ENCODE results near the gene LAMB1.
A peak's percentile ranks its signal among the peaks of the same experiment; 100 is the strongest.

The LAMB1 gene

DNA sequence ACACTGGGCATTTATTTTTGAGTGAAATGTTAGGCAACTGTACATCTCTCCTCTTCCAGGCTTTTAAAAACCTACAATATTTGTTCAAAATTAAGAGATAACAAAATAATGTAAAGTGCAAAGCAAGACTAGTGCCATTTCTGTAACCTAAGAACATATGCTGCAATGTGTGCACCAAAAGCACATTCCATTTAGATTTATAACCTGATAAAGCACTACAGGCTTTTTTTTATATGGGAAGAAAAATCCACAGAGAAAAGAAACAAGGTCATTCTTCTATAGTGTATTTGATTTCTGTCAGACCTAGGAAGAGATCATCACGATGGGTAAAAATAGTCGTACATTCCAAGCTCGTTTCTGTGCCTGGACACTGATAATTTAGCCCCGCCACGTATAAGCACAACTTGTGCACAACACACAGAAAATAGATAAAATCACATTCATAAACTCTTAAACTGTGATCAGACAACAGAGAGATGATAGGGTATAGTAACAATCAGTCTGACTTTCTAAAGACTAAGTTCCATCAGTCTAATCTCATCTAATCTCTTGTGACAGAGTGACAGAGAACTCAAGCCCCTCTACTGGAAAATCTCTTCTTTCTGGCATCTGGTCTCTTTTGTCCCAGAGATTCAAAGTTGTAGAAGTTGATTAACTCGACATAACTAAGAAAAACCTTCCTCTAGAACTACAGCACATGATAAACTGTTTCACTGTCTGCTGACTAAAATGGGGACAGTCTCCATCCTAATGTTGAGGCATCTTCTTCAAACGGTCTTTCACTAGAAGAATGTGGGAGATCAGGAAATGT, 6.7 kb downstream of the LAMB1 start:
- DNase-seq, result no peak

DNA sequence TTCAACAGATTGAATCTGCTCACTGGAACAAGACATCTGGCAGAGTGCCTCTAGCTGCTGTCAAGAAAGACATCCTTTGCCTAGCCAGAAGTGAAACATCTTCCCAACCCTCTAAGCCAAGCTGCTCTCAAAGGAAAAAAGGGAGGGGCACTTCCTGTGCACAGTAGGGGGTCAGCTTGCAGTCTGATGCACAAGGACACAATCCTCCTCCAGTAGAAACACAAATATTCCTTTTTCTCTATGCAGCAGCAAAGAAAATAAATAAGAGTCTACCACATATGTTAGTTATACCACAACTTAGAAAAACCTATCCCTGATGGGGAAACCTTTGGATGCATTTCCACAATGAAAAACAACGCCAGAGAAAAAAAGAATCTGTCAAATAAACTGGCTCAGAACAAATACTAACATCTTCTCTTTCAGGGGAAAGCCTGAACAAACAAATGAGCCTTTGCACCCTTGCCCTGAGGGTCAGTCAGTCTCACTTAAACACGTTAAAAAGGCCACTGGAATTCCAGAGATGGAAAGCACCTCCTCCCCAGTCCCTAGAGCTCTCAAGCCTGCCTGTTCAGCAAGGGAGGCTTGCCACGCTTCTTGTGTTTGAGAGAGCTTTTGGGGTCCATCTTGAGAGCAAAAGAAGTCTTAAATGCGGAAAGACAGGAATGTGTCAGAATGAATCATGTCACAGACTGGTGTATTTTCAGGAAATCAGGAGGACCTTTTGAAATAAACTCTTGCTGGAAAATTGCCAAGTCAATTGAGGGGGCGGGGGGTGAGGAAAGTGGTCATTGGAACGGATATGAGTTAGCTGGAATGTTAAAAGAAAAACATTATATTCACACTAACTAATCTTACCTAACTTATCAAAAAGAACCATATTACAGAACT, 7.5 kb downstream of the LAMB1 start:
- no peak for DNase-seq

DNA sequence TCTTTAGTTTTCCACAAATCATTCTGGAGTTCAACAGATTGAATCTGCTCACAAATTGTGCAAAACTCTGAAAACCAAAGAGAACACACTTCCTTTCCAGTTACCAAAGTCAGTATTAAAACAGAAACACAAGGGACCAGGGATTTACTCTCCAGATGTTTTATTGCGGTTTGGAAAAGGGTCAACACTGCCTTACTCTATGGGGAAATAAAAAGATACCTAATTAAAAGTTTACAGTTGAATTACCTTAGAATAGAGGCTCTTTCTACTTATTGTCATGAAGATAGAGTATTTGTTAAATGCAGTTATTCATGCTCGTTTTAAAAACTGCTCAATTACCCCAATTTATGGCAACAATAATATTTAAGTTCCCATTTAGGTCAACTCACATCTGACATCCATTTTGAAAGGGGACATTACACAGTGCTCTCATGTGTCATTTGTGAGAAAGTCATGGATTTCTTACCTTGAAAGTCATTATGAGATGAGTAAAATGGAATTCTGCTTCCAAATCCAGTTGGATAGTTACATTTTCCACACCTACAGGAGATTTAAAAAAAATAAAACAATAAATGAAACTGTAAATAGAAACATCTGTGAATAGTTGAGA, 8.4 kb downstream of the LAMB1 start:
- DNase-seq, result no peak

DNA sequence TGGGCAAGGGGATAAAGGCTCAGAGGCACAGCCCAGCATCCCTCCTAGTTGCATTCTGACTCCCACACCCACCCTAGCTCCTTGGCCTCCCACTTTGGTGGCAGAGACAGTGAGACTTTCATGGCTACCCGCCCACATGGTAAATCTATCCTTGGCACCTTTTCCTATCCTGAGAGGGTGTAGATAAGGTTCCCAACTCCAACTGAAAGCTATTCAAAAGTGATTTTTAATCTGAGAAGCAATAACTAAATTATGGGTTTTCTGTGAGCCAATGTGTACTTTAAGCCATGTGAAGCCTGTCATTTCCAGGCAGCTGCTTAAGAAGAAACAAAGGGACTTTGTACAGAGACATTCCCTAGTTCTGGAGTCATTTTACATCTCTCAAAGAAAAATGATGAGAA, 9.1 kb downstream of the LAMB1 start:
- no peak for DNase-seq

DNA sequence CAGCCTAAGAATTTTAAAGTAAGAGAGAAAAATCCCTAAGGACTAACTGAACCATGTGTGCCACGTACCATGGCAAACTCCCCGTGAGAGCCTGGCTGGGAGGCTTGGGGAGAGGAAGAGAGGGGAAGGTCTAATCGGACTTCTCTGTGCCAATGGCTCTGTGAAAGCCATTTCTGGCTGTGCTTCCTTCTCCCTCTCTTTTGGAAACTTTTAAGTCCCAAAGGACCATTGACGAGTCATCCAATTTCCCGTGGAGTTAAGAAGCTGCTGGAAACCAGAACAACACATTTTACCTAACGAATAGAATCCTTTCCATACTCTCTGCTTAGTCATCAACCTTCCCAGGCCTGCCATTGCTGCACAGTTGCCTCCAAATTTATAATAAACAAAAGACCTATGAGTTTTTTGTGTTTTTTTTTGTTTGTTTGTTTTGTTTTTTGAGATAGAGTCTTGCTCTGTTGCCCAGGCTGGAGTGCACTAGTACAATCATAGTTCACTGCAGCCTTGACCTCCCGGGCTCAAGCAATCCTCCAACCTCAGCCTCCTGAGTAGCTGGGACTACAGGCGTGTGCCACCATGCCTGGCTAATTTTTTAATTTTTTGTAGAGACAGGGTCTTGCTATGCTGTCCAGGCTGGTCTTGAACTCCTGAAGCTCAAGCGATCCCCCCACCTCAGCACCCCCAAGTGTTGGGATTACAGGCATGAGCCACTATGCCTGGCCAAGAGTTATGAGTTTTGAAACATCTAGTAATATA, 13.2 kb downstream of the LAMB1 start:
- no peak for DNase-seq

DNA sequence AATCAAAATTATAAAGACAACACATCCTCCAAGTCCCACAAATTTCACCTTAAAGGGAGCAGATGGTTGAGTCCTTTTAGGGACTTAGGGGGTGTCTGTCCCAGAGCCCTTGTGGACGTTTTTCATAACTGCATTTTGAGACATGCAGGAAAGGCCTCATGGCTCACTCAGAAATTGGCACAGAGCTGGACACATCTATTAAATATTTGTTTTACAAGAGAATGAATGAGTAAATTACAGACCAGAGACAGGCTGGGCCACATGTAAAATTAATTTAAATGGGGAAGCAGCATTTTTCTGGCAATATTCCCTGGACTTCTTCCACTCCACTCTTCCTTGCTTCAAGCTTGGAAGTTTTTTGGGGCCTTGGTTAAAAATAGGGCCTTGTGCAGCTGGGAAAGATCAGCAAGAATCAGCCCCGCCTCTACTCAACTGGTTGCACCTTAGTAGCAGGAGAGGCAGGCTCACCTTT, 20.0 kb downstream of the LAMB1 start:
- no peak for DNase-seq

DNA sequence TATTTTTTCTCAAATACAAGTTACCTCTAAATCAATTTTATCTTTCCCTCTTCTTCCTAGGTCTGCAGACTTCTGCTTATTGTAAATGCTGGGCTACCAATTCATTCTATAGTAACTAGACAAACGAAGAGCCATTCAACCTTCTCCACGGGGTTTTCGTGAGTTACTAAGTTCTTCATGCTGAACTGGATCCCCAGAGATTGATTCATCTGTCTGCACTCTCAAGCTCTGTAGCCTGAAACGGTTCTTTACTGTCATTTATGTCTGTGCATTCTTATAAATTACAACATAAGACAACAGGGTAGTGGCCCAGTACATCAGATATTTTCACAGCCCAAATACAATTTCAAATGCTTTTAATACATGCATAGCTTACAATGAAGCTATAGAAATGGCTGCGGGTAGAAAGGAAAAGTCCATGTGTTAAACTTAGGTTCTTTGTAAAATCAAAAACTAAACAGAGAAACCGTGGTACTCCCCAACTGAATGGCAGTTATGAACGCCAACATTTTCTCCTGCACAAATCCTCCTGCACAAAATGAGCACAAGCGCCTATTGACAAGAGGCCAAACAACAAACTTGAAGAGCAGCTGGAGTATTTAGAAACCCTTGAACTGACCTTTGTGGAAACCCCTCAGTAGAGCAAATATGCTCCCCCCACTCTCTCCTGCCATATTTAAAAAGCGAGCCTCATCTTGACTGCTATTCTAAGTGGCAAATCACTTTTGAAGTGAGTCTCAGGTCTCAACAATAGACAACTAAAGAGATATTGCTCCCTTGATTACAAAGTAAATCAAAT, 20.7 kb downstream of the LAMB1 start:
- DNase-seq, result no peak

DNA sequence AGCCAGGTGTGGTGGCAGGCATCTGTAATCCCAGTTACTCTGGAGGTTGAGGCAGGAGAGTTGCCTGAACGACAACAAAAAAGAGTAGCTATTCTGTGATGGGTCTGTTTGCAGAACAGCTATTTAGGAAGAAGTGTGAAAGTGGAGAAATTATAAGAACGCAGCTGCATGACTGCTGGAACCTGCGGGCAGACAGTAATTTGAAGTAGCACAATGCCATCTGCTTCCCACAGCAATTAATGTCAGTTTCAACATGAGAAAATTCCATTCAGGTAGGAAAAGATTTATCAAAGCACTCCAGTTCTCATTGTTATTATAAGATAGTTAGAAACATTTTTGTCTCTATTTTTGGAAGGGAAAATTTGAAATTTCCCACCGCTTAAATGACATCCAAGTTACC, 21.5 kb downstream of the LAMB1 start:
- no peak for DNase-seq

DNA sequence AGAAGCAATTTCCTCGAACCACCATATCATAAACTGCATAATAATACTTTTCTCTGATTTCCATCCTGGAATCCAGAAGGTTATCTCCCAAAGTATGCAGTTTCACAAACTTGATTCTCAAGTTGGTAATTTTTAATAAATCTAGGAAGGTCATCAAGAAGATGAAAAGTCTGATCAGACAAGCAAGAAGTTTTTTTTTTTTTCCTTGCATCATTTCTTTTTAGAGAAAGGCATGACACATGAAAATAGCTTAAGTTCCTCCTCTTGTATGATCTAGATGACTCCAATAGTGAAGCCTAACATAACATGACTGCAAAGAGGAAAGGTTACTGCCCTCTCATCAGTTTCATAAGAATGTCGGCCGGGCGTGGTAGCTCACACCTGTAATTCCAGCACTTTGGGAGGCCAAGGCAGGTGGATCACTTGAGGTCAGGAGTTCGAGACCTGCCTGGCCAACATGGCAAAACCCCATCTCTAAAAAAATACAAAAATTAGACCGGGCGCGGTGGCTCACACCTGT, 22.2 kb downstream of the LAMB1 start:
- no peak for DNase-seq

DNA sequence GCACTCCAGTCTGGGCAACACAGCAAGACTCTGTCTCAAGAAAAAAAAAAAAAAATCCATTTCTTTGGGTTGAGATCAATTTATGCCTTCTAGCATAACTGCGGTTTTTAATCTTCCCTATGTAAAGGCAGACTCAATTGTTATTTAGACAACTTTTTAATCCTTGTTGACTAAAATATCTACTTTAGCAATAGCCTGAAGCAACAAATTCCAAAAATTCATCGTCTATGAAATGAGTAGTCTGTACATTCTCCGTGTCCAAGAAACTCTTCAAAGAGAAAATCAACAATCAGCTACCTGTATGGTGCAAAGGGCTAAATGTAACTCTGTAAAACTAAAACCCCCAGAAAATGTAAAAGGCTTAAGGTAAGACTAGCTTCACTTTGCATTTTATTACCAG, 22.8 kb downstream of the LAMB1 start:
- DNase-seq, result no peak

DNA sequence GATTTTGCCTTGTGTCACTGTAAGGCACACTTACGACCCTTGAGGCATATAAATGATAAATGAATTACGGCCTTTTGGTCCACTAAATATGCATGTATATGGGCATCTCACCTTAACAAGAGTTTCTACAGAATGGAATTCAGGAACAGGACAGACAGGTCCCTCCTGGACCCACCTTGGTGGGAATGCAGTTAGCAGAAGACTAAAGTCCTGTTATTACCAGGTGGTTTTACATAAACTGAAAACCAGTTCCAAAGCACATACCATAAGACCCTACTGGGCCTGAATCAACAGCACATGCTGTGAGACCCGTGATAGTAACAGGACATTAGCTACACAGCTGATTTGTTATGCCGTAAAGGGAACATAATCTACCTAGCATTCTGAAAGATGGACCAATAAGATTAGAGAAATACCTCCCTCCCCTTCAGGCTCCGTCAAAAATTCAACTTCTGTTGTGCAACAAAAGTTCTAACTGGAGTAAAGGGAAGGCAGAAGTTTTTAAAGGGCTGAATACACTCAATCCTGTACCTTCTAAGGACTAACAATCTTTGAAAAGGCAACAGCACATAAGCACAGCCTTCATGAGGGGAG, 24.0 kb downstream of the LAMB1 start:
- DNase-seq, result no peak

DNA sequence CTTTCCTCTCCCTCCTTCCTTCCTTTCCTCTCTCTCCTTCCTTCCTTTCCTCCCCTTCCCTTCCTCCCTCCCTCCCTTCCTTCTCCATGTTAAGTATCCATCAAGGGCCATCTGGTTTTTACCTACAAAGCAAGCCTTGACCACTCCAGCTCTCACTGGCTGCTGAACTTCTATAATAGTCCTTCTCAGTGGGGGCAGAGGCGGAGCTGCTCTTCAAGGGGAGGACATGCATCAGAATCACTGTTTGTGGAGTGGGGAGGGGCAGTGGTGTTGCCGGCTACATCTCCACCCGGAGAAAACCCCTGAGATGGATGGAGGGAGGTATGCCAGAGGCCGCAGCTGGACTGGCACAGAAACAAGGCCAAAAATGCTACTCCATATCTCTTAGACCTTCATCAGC, 25.9 kb downstream of the LAMB1 start:
- DNase-seq, result no peak

DNA sequence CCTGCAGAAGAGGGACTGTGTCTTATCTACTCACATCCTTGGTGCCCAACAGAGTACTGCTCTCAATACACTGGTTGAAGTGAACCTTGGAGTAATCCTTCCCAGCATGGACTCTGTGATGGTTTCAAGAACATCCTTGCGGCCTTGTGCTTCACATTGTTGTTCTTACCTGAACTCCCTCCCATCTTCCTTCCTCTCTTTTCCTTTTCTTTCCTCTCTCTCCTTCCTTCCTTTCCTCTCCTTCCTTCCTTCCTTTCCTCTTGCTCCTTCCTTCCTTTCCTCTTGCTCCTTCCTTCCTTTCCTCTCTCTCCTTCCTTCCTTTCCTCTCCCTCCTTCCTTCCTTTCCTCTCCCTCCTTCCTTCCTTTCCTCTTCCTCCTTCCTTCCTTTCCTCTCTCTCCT, 26.3 kb downstream of the LAMB1 start:
- DNase-seq, result no peak

DNA sequence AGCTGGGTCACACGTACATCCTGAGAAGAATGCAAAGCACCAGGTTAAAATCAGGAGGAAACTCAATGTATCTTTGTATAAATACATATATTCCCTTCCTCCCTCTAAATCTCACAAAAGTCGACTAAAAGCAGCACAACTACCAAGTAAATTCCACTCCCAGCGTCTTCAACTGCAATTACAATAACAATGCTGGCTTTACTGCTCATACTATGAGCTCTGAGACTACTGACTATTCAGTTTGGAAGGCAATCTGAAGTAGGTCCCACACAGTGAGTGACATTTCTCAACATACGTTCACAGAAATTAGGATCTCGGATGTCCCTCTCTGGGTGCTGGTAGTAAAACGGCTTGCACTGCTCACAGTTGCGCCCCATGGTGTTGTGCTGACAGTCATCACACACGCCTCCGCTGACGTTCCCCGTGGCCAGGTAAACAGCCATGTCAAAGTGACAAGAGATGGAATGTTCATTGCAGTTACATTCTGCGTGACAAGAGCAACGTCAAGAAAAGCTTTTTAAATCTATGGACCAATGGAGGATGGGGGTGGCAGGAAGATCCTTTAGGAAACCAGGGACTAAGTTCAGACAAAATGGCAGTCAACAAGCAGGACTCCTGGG, 27.5 kb downstream of the LAMB1 start:
- DNase-seq, result no peak

DNA sequence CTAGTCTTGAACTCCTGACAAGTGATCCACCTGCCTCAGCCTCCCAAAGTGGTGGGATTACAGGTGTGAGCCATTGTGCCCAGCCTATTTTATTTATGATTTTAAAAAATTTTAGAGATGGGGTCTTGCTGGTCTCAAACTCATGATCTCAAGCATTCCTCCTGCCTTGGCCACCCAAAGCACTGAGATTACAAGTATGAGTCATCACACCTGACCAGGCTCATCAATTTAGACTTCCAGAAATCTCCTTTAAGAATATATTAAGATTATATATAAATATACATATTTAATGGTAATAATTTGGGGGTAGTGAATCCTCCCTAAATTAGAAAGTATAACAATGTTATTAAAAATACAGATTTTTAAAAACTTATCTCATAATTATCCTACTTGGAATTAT, 29.1 kb downstream of the LAMB1 start:
- DNase-seq, result no peak

DNA sequence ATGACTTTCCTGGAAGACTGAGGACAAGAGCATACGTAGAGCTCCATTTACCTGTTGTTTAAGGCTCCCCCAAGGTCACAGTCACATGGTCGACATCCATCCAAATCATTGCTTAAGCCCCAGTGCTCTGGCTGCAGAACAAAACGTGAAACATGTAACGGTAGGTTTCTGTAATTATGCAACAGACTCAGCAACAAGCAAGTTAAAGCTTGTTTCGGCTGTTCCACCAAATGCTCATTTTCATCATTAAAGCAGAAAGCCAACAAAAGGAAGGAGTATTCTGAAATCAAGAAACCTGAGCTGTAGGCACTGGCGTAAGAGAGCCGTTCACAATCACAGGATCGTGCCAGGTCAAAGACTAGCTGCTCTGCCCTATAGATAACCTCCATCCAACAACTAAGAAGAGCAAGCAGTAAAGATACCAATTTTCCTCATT, 30.0 kb downstream of the LAMB1 start:
- DNase-seq, result no peak

DNA sequence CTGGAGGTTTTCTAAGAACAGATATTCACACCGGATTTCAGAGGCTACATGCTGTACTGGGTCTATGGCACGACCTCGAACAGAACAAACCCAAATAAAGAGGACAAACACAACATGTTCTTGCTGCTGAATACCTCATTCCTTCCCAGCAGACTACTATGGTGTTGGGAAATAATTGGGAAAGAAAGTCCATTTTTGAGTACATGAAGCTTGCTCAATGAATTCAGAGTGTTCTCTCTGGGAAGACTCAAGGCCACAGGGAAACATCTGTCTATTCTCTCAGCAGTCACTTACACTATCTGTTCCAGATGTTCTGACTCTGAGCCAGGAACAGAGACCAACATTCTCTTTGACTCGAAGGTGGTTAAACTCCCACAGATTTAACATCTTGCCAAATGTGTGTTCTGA, 30.9 kb downstream of the LAMB1 start:
- peak; percentile 2 to 15 for DNase-seq

DNA sequence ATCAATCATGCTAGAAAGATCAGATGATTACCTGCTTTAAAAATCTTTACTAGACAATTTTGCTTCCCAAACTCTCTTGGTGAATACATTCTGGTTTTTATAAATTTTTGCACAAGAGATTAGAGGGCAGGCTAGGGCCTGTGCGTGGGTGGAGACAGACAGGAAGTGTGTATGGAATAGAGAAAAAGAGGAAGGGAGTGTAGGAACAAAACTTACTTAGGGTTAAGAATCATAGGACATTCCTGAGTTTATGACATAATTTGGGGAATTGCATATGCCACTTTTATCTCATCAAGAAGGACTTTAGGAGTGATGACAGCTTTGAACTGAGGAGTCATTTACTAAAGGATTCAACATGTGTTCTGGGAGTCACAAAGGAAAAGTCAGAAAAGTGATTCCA, 31.3 kb downstream of the LAMB1 start:
- DNase-seq, result peak; percentile 59 to 79

DNA sequence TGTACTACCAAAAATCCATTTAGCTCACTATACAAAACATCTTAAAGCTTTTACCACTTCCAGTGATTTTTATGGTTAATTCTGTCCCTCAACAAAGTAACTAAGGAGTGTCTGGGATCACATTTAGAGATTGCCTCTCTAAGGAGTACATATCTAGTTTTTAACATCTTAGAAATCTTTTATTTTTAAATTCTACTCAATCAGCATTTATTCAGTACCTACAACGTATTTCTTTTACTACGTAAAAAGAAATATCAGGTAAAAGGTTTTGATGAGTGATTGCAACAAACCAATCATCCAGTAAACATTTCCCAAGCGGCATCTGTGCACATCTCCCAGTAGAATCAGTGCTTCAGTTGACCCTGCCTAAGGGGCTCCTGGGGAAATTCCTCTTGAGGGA, 31.9 kb downstream of the LAMB1 start:
- no peak for DNase-seq

DNA sequence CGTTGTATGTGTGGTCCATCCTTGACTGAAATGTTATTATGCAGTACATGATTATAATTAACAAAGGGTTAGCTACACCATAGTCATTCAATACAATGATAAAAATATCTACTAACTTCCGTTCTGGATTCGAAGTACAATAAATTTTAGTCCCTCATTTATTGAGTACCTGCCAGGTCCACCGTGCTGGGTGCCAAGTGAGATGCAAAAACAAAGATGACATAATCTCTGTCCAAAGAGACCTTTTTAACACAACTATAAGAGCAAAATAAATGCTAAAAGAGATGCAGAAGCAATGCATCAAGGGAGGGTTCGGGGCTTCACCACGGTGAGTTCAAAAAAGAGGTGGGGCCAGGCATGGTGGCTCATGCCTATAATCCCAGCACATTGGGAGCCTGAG, 33.1 kb downstream of the LAMB1 start:
- DNase-seq, result no peak

DNA sequence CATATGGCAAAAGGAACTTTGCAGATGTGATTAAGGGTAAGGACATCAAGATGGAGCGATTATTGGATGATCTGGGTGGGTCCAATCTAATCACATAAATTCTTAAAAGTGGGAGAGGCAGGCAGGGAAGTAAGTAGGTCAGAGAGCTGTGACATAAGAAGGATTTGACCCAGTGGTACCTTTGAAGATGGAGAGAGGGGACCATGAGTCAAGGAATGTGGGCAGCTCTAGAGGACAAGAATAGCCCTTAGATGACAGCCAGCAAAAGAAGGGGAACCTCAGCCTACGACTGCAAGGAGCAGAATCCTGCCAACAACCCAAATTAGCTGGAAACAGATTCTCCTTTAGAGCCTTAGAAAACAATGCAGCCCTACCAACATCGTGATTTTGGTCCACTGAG, 34.5 kb downstream of the LAMB1 start:
- no peak for DNase-seq

All from inflammatory macrophage treated with lipopolysaccharide for 1 hour (primary cell).